HG02943 (cell line): Measurements from ENCODE around the gene NUP37.

Experiments used
- ATAC-seq: cut with Tn5 transposase; IDR thresholded peaks from one replicate; pipeline ENCODE4 v1.9.1; 2021; ENCODE audit warnings: mild to moderate bottlenecking, low read depth, moderate library complexity; ENCODE audit not compliant: unreplicated experiment

The NUP37 gene

GRCh38 chr12:102033991-102034745 is 85.7 kb downstream of the NUP37 start:
- no peak for ATAC-seq

GRCh38 chr12:102031852-102032251 is 88.1 kb downstream of the NUP37 start:
- ATAC-seq: no peak

- no peak for ATAC-seq
Measured at GRCh38 chr12:102029141-102029540, 90.8 kb downstream of the NUP37 start.

- ATAC-seq: no peak
Measured at GRCh38 chr12:102026728-102027127, 93.2 kb downstream of the NUP37 start.

GRCh38 chr12:102024765-102025164 is 95.1 kb downstream of the NUP37 start:
- no peak for ATAC-seq

GRCh38 chr12:102023343-102023930 is 96.5 kb downstream of the NUP37 start:
- no peak for ATAC-seq
